SK-N-SH treated with all-trans-retinoic acid at 6 μM for 48 hours (cell line): Measurements from ENCODE around the gene HACD1.

ENCODE experiments used
- ATAC-seq: fragments of 200-7000 bp; cut with Tn5 transposase; 3 replicates; pipeline ENCODE4 v1.9.1; 2020; ENCODE audit warnings: mild to moderate bottlenecking, moderate library complexity
- BACH2 ChIP-seq: fragments of 250-450 bp; sonication (Bioruptor Pico); IDR thresholded peaks from 2 replicates; pipeline ENCODE4 v1.9.0; 2021; ENCODE audit warnings: mild to moderate bottlenecking, borderline replicate concordance
- CSDC2 ChIP-seq: fragments of 250-450 bp; sonication (Bioruptor Pico); IDR thresholded peaks from 2 replicates; pipeline ENCODE4 v1.5.0; 2020; ENCODE audit warnings: mild to moderate bottlenecking, moderate library complexity
- CSRNP3 ChIP-seq: fragments of 250-450 bp; sonication (Bioruptor Pico); IDR thresholded peaks from 2 replicates; pipeline ENCODE4 v1.5.1; 2021; ENCODE audit warnings: mild to moderate bottlenecking, moderate library complexity
- ESRRG ChIP-seq: fragments of 250-450 bp; sonication (Bioruptor Pico); IDR thresholded peaks from 2 replicates; pipeline ENCODE4 v1.6.1; 2021; ENCODE audit warnings: mild to moderate bottlenecking
- ISL1 ChIP-seq: fragments of 250-450 bp; sonication (Bioruptor Pico); IDR thresholded peaks from 2 replicates; pipeline ENCODE4 v2.1.2; 2022; ENCODE audit warnings: mild to moderate bottlenecking, moderate library complexity
- OSR1 ChIP-seq: fragments of 250-450 bp; sonication (Bioruptor Pico); IDR thresholded peaks from 2 replicates; pipeline ENCODE4 v1.8.0; 2022; ENCODE audit warnings: moderate library complexity, mild to moderate bottlenecking, inconsistent platforms
- POU6F1 ChIP-seq: fragments of 250-450 bp; sonication (Bioruptor Pico); IDR thresholded peaks from 2 replicates; pipeline ENCODE4 v1.8.0; 2021; ENCODE audit warnings: low read depth, mild to moderate bottlenecking, moderate library complexity, borderline replicate concordance
- SNAI2 ChIP-seq: fragments of 250-450 bp; sonication (Bioruptor Pico); IDR thresholded peaks from 2 replicates; pipeline ENCODE4 v1.5.0; 2020; ENCODE audit warnings: mild to moderate bottlenecking, moderate library complexity
- TCF4 ChIP-seq: fragments of 250-450 bp; sonication (Bioruptor Pico); IDR thresholded peaks from 2 replicates; pipeline ENCODE4 v1.8.0; 2021; ENCODE audit warnings: mild to moderate bottlenecking, moderate library complexity, borderline replicate concordance
- ZC3H10 ChIP-seq: fragments of 250-450 bp; sonication (Bioruptor Pico); IDR thresholded peaks from 2 replicates; pipeline ENCODE4 v1.5.1; 2021; ENCODE audit warnings: mild to moderate bottlenecking, moderate library complexity
- ZFP30 ChIP-seq: fragments of 450-650 bp; formaldehyde crosslinking; IDR thresholded peaks from 2 replicates; pipeline ENCODE4 v1.5.0; 2022; ENCODE audit warnings: mild to moderate bottlenecking, moderate library complexity
- ZNF565 ChIP-seq: fragments of 450-650 bp; formaldehyde crosslinking; conservative IDR thresholded peaks from 2 replicates; pipeline ENCODE4 v1.5.0; 2020; ENCODE audit warnings: low read depth, mild to moderate bottlenecking, moderate library complexity
- TF ChIP-seq, protein P1 (sequence below): fragments of 250-450 bp; sonication (Bioruptor Pico); IDR thresholded peaks from 2 replicates; pipeline ENCODE4 v1.8.0; 2020; ENCODE audit warnings: mild to moderate bottlenecking, moderate library complexity, borderline replicate concordance
- TF ChIP-seq, protein P2 (sequence below): fragments of 250-450 bp; sonication (Bioruptor Pico); IDR thresholded peaks from 2 replicates; pipeline ENCODE4 v1.5.0; 2020; ENCODE audit warnings: mild to moderate bottlenecking, moderate library complexity

HACD1 gene

DNA sequence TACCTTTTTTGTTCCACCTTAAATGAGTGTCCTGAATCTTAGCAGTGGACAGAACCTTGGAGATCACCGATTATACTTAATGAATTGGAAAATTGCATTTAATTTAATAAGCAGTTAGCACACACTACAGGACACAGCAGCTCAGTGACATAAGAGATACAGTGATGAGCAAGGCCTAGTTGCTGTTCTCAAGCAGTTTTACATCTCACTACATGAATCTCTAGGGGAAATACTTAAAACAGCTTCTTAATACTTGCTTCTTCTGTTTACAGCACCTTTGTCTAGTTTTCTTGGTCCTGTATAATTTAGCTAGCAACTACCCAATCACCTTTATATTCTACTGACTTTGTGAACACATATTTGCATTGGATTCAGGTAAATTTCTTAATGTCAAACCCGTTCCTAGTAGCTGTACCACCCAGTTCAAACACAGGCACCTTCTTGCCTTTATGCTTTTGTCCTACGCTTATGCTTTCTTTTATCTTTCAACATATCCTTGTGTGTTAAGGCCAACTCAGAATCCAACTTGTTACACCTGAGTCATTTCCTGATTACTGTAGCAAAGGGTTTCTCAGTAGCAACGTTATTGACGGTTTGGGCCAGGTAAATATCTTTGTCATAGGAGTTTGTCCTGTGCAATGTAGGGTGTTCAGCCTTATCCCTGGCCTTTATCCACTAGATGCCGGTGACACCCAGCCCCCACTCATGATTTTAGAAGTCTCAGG, 28.6 kb upstream of the HACD1 start:
- TF ChIP-seq TCF4 = no peak
- TF ChIP-seq ZC3H10 (CRISPR knock-in tag) = no peak
- TF ChIP-seq CSDC2 (CRISPR knock-in tag) = no peak
- TF ChIP-seq ZFP30 (CRISPR knock-in tag) = no peak
- TF ChIP-seq, protein P1, sequence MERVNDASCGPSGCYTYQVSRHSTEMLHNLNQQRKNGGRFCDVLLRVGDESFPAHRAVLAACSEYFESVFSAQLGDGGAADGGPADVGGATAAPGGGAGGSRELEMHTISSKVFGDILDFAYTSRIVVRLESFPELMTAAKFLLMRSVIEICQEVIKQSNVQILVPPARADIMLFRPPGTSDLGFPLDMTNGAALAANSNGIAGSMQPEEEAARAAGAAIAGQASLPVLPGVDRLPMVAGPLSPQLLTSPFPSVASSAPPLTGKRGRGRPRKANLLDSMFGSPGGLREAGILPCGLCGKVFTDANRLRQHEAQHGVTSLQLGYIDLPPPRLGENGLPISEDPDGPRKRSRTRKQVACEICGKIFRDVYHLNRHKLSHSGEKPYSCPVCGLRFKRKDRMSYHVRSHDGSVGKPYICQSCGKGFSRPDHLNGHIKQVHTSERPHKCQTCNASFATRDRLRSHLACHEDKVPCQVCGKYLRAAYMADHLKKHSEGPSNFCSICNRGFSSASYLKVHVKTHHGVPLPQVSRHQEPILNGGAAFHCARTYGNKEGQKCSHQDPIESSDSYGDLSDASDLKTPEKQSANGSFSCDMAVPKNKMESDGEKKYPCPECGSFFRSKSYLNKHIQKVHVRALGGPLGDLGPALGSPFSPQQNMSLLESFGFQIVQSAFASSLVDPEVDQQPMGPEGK (CRISPR knock-in tag) = no peak
- no peak for TF ChIP-seq ZNF565 (CRISPR knock-in tag)
- TF ChIP-seq, protein P2, sequence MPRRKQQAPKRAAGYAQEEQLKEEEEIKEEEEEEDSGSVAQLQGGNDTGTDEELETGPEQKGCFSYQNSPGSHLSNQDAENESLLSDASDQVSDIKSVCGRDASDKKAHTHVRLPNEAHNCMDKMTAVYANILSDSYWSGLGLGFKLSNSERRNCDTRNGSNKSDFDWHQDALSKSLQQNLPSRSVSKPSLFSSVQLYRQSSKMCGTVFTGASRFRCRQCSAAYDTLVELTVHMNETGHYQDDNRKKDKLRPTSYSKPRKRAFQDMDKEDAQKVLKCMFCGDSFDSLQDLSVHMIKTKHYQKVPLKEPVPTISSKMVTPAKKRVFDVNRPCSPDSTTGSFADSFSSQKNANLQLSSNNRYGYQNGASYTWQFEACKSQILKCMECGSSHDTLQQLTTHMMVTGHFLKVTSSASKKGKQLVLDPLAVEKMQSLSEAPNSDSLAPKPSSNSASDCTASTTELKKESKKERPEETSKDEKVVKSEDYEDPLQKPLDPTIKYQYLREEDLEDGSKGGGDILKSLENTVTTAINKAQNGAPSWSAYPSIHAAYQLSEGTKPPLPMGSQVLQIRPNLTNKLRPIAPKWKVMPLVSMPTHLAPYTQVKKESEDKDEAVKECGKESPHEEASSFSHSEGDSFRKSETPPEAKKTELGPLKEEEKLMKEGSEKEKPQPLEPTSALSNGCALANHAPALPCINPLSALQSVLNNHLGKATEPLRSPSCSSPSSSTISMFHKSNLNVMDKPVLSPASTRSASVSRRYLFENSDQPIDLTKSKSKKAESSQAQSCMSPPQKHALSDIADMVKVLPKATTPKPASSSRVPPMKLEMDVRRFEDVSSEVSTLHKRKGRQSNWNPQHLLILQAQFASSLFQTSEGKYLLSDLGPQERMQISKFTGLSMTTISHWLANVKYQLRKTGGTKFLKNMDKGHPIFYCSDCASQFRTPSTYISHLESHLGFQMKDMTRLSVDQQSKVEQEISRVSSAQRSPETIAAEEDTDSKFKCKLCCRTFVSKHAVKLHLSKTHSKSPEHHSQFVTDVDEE = no peak
- no peak for TF ChIP-seq OSR1 (CRISPR knock-in tag)
- no peak for TF ChIP-seq POU6F1 (CRISPR knock-in tag)
- TF ChIP-seq, all 23 proteins: peak for 0
- ATAC-seq = no peak

- peak; percentile 73 for ATAC-seq
These were observed 27.3 kb upstream of the HACD1 start for GRCh38 chr10:17644485-17644943.

GRCh38 chr10:17643755-17644484, 26.7 kb upstream of the HACD1 start, which contains the start of gene STAM:
Gene STAM, plus strand, starts transcription at chr10:17644151. Its CDS starts 189 bp downstream, at chr10:17644340.
- peak; percentile 31; the same call in 1 of the 2 replicates for TF ChIP-seq CSRNP3 (CRISPR knock-in tag)
- TF ChIP-seq ISL1 = no peak
- ATAC-seq = peak; percentile 96

More at GRCh38 chr10:17644485-17644943, 27.3 kb upstream of the HACD1 start:
- TF ChIP-seq TCF4 = 0 out of 2 replicates have a peak, but pooled peaks have one; percentile 20
- no peak for TF ChIP-seq ESRRG (CRISPR knock-in tag)

DNA sequence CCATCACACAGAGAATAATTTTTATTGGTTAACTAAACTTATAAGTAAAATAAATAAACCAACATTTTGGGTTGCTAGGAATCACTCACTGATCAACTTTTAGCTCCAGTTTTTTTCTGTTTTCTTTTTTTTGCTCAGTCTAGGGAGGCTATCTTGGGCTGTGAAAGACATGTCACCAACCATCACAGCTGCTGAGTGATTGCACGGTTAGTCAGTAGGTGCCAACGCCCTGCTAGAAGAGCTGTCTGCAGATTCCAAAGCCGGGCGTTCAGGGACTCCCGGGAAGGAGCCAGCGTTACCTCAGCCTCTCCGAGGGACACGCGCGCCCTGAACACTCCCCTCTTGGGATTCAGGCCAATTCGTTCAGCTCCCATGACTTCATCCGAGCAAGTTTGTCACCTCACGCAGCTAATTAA, 26.2 kb upstream of the HACD1 start:
- ATAC-seq = peak; percentile 76
- TF ChIP-seq ZC3H10 (CRISPR knock-in tag) (no peak), SNAI2 (CRISPR knock-in tag) (no peak), BACH2 (CRISPR knock-in tag) (no peak), CSRNP3 (CRISPR knock-in tag) (no peak)
